Measurements from ENCODE around the gene NDUFAF8.

NDUFAF8 gene

DNA sequence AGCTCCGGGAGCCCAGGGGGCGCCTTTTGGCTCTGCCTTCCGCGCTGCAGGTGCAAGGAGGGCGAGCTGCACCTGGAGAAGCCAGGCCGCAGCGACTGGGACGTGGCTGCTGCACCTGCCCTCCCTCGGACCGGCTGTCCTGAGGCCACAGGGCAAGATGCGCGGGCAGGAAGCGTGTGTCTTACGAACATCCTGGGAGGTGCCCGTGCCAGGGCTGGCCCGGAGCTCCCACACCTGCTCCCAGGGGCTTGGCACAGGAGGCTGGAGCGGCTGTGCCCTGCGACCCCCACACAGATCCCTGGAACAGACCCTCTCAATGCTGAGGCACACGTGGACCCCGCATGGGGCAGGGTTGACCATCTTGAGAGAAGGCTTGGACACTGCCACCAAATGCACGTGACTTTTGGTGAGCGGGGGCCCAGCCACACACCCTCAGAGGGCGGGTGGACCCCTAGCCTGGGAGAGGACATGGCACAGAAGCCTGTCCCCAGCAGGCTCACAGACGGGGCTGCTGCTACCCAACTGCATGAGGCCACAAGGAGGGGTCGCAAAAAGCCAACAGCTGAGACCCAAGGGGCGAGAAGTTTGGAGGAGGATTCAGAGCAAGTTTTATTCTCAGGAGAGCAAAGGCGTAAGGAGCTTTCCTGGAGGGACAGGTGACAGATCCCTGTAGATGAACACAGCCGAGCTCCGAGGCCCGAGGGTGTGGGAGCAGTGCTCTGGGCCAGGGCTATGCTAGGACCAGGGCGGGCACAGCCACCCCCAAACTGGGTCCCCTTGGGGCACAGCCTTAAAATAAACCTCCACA, 11.4 kb downstream of the NDUFAF8 start:
- H3K27me3 ChIP-seq (ENCODE audit: control insufficient read depth in 5 of 5, insufficient read depth in 4 of 5, low read length in 5 of 5): no peaks in the 10 kb centered on the region
- H3K9ac ChIP-seq (ENCODE audit: low read length in 5 of 5): no peak overlapping the region
- H3K4me1 ChIP-seq (ENCODE audit: control insufficient read depth in 5 of 5, insufficient read depth in 5 of 5, low read length in 5 of 5): peaks cover 2 to 13% (median 9%) of the 10 kb centered on the region in 5 donors
- no peaks in the 10 kb centered on the region for H3K9me3 ChIP-seq (ENCODE audit: control insufficient read depth in 5 of 5, low read length in 5 of 5)
- no peak overlapping the region for H3K4me3 ChIP-seq (ENCODE audit: low read depth in 1 of 5, low read length in 5 of 5)
- H3K27ac ChIP-seq (ENCODE audit: low read depth, low read length): no peak overlapping the region
- peaks cover 0 to 50% (median 37%) of the 10 kb centered on the region in 5 donors for H3K36me3 ChIP-seq (ENCODE audit: control insufficient read depth in 5 of 5, insufficient read depth in 5 of 5, low read length in 5 of 5)

DNA sequence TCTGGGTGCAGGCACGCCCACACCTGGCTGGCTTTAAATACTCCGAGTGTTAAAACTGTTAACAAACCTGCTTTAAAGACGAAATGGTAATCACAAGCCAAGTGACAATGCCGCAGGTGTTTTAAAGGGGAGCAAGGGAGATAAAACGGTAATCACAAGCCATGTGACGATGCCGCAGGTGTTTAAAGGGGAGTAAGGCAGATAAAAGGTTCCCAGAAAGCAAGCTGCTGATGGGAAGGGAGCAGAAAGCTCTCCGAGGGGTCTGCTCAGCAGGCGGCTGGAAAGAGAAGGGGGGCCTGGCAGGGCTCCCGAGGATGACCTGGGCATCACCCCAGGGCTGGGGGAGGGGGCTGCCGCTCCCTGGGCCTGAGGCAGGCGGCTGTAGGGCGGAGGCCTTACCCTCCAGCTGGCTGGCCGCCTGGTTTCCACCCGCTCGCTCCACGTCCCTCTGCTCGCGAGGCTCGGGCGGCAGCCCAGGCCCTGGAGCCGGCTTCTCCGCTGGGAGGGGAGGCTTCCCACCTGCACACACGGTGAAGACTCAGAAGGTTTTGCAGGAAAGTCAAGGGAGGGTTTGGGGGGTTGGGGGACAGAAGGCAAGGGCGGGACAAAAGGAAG, 12.1 kb downstream of the NDUFAF8 start:
- H3K36me3 ChIP-seq (ENCODE audit: control insufficient read depth in 5 of 5, insufficient read depth in 5 of 5, low read length in 5 of 5): peaks cover 0 to 52% (median 37%) of the 10 kb centered on the region in 5 donors
- H3K4me1 ChIP-seq (ENCODE audit: control insufficient read depth in 5 of 5, insufficient read depth in 5 of 5, low read length in 5 of 5): peaks cover 2 to 17% (median 10%) of the 10 kb centered on the region in 5 donors
- H3K9ac ChIP-seq (ENCODE audit: low read length in 5 of 5): no peak overlapping the region
- H3K4me3 ChIP-seq (ENCODE audit: low read depth in 1 of 5, low read length in 5 of 5): no peak overlapping the region
- no peaks in the 10 kb centered on the region for H3K27me3 ChIP-seq (ENCODE audit: control insufficient read depth in 5 of 5, insufficient read depth in 4 of 5, low read length in 5 of 5)
- H3K9me3 ChIP-seq (ENCODE audit: control insufficient read depth in 5 of 5, low read length in 5 of 5): no peaks in the 10 kb centered on the region
- H3K27ac ChIP-seq (ENCODE audit: low read depth, low read length): no peak overlapping the region

DNA sequence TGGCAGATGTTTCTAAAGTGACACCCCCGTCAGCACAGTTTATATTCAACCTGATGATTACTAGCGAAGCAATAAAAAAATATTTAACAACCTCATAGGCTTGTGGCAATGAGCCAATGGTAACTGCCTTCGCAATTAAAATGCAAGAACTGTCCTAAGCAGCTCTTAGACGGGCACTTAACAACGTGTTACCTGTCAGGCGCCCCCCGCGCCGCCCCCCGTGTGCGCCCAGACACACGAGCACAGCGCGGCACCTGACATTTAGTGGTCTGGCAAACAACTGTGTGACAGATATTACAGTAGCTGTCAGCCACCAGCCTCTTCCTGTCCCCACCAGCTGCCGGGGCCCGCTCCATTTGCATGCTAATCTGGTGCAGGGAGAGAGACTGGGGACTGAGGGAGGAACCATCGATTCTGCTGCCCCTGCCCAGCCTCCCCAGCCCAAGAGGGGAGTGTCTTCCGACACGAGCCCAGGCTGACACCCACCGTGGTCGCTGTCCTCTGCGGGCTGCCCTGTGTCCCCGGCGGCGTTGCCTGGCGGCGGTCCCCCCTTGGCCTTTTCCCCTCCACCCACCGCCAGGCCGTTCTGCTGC, 12.7 kb downstream of the NDUFAF8 start:
- Histone ChIP-seq H3K36me3 (ENCODE audit: control insufficient read depth in 5 of 5, insufficient read depth in 5 of 5, low read length in 5 of 5) (peaks cover 0 to 50% (median 38%) of the 10 kb centered on the region in 5 donors), H3K9me3 (ENCODE audit: control insufficient read depth in 5 of 5, low read length in 5 of 5) (no peaks in the 10 kb centered on the region), H3K27me3 (ENCODE audit: control insufficient read depth in 5 of 5, insufficient read depth in 4 of 5, low read length in 5 of 5) (no peaks in the 10 kb centered on the region), H3K9ac (ENCODE audit: low read length in 5 of 5) (no peak overlapping the region), H3K27ac (ENCODE audit: low read depth, low read length) (no peak overlapping the region), H3K4me3 (ENCODE audit: low read depth in 1 of 5, low read length in 5 of 5) (no peak overlapping the region), H3K4me1 (ENCODE audit: control insufficient read depth in 5 of 5, insufficient read depth in 5 of 5, low read length in 5 of 5) (peaks cover 2 to 18% (median 10%) of the 10 kb centered on the region in 5 donors)

DNA sequence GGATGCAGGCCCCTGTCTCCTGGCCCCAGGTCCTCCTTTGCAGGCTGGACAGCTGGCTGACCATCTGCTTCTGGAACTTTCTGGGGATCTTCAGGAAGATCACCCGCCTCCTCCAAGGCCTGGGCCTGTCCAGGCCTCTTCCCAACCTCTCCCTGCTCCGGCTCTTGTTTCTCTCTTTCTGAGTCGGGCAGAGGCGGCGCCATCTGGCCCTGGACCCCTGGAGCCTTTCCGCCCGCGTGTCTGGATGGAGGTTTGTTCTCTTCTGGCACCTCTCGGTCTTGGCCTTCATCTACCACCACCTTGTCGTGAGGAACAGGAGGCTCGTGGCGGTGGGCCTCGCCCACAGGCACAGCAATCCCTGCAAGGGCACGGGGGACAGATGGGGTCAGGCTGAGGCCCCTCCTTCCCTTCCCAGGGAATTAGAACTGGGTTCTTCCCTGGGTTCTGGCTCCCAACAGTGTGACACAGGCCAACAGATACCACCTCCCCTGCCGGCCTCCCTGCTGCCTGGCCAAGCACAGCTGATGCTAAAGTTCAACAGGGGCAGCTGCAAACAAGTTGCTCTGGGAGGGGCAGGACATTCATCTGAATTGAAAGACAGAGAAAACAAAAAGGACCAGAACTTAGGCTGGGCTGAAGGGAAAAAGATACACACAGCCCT, 13.3 kb downstream of the NDUFAF8 start:
- peaks cover 2 to 21% (median 10%) of the 10 kb centered on the region in 5 donors for H3K4me1 ChIP-seq (ENCODE audit: control insufficient read depth in 5 of 5, insufficient read depth in 5 of 5, low read length in 5 of 5)
- no peaks in the 10 kb centered on the region for H3K27me3 ChIP-seq (ENCODE audit: control insufficient read depth in 5 of 5, insufficient read depth in 4 of 5, low read length in 5 of 5)
- no peak overlapping the region for H3K27ac ChIP-seq (ENCODE audit: low read depth, low read length)
- no peak overlapping the region for H3K9ac ChIP-seq (ENCODE audit: low read length in 5 of 5)
- H3K9me3 ChIP-seq (ENCODE audit: control insufficient read depth in 5 of 5, low read length in 5 of 5): no peaks in the 10 kb centered on the region
- no peak overlapping the region for H3K4me3 ChIP-seq (ENCODE audit: low read depth in 1 of 5, low read length in 5 of 5)
- H3K36me3 ChIP-seq (ENCODE audit: control insufficient read depth in 5 of 5, insufficient read depth in 5 of 5, low read length in 5 of 5): peaks cover 0 to 53% (median 41%) of the 10 kb centered on the region in 5 donors

DNA sequence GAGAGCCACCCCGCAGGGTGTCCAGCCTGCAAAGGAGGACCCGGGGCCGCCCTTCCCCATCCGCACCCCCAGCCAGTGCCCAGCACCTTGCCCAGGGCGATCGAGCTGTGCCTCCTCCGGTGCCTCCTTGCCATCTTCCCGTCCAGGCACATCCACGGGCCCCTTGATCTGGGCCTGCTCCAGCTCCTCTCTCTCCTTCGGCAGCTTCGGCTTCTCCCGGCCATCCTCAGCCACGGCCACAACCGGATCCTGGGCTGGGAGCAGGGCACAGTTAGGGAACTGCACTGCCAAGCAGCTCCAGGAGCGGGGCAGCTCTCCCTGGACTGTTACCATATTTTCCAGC, 13.8 kb downstream of the NDUFAF8 start:
- no peak overlapping the region for H3K9ac ChIP-seq (ENCODE audit: low read length in 5 of 5)

DNA sequence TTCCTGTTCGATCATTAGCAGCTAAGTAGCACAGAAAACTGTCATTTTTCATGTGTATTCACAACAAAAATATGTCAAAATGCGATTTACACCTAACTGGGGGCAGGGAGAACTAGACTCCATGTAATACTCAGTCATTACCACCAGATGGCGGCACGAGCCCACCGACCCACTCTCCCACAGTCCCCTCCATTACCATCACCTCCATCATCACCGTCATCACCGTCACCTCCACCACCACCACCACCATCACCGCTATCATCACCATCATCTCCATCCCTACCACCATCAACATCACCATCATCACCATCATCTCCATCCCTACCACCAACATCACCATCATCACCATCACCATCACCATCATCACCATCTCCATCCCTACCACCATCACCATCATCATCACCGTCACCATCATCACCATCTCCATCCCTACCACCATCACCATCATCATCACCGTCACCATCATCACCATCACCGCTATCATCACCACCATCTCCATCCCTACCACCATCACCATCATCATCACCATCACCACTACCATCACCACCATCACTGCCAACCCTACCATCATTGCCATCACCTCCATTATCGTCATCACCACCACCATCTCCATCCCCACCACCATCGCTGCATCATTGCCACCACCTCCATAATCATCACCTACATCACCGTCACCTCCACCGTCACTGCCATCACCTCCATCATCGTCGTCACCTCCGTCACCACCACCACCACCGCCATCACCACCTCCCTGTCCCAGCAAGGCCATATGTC, 14.4 kb downstream of the NDUFAF8 start:
- no peaks in the 10 kb centered on the region for H3K9me3 ChIP-seq (ENCODE audit: control insufficient read depth in 5 of 5, low read length in 5 of 5)
- H3K9ac ChIP-seq (ENCODE audit: low read length in 5 of 5): no peak overlapping the region
- H3K27ac ChIP-seq (ENCODE audit: low read depth, low read length): no peak overlapping the region
- peaks cover 0 to 61% (median 48%) of the 10 kb centered on the region in 5 donors for H3K36me3 ChIP-seq (ENCODE audit: control insufficient read depth in 5 of 5, insufficient read depth in 5 of 5, low read length in 5 of 5)
- peaks cover 2 to 21% (median 10%) of the 10 kb centered on the region in 5 donors for H3K4me1 ChIP-seq (ENCODE audit: control insufficient read depth in 5 of 5, insufficient read depth in 5 of 5, low read length in 5 of 5)
- H3K27me3 ChIP-seq (ENCODE audit: control insufficient read depth in 5 of 5, insufficient read depth in 4 of 5, low read length in 5 of 5): no peaks in the 10 kb centered on the region
- no peak overlapping the region for H3K4me3 ChIP-seq (ENCODE audit: low read depth in 1 of 5, low read length in 5 of 5)

More for the DNA sequence above, 13.8 kb downstream of the NDUFAF8 start:
- no peak overlapping the region for H3K4me3 ChIP-seq (ENCODE audit: low read depth in 1 of 5, low read length in 5 of 5)
- H3K9me3 ChIP-seq (ENCODE audit: control insufficient read depth in 5 of 5, low read length in 5 of 5): no peaks in the 10 kb centered on the region
- no peaks in the 10 kb centered on the region for H3K27me3 ChIP-seq (ENCODE audit: control insufficient read depth in 5 of 5, insufficient read depth in 4 of 5, low read length in 5 of 5)
- no peak overlapping the region for H3K27ac ChIP-seq (ENCODE audit: low read depth, low read length)
- H3K4me1 ChIP-seq (ENCODE audit: control insufficient read depth in 5 of 5, insufficient read depth in 5 of 5, low read length in 5 of 5): peaks cover 2 to 21% (median 10%) of the 10 kb centered on the region in 5 donors
- peaks cover 0 to 58% (median 43%) of the 10 kb centered on the region in 5 donors for H3K36me3 ChIP-seq (ENCODE audit: control insufficient read depth in 5 of 5, insufficient read depth in 5 of 5, low read length in 5 of 5)

DNA sequence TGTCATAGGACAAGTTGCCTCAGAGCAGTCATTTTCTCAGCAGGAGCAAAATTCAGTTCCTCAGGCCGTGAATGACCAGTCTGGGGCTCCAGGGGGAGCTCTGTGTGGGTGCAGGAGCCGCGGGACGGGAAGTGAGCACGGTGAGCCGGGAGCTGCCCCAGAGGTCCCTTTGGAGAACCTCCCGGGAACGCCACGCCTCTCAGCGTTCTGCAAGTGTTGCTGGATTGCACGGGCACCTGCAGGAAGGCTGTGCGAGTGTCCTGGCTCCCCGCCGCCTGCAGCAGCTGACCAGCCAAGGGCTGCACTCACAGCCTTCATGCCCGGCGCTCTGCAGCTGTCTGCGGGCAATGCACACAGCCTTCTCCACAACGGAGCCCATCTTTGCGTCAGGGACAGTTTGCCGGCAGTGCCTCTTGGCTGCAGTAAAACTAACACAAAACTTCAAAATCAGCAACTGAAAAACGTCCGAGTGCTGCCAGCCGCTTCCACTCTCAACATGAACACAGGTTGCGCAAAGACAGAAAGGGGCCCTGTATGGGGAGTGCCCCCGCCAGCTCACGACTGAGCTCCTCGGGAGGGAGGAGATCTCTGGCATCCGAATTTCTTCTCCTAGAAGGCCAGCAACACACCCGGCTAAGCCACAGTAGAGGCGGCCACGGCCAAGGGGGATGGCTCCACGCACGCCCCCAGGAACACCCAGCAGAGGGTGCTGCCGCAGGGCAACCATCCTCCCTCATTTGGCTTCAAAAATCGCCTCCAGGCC, 16.0 kb downstream of the NDUFAF8 start:
- H3K4me3 ChIP-seq (ENCODE audit: low read depth in 1 of 5, low read length in 5 of 5): no peak overlapping the region
- H3K4me1 ChIP-seq (ENCODE audit: control insufficient read depth in 5 of 5, insufficient read depth in 5 of 5, low read length in 5 of 5): peaks cover 2 to 21% (median 10%) of the 10 kb centered on the region in 5 donors
- H3K9me3 ChIP-seq (ENCODE audit: control insufficient read depth in 5 of 5, low read length in 5 of 5): no peaks in the 10 kb centered on the region
- H3K9ac ChIP-seq (ENCODE audit: low read length in 5 of 5): no peak overlapping the region
- no peak overlapping the region for H3K27ac ChIP-seq (ENCODE audit: low read depth, low read length)
- peaks cover 0 to 64% (median 55%) of the 10 kb centered on the region in 5 donors for H3K36me3 ChIP-seq (ENCODE audit: control insufficient read depth in 5 of 5, insufficient read depth in 5 of 5, low read length in 5 of 5)
- H3K27me3 ChIP-seq (ENCODE audit: control insufficient read depth in 5 of 5, insufficient read depth in 4 of 5, low read length in 5 of 5): no peaks in the 10 kb centered on the region

DNA sequence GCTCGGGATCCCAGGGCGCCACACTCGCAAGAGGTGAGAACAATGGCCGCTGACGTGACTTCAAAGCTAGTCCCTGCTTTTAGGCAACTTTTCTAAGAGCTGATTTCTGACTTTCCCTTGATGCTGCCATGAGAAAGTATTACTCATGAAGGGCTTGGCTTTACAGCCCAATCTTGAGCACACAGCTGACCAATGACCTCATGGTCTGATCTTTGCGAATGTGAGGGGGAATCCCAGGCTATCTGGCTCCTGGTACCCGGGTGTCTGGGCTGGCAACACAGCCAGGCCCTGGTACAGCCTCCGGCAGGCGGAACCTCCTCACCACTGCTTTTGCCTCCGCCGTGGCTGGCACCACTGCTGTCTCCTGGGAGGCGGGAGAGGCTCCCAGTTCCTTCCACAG, 17.5 kb downstream of the NDUFAF8 start:
- Histone ChIP-seq H3K36me3 (ENCODE audit: control insufficient read depth in 5 of 5, insufficient read depth in 5 of 5, low read length in 5 of 5) (peaks cover 0 to 64% (median 56%) of the 10 kb centered on the region in 5 donors), H3K27me3 (ENCODE audit: control insufficient read depth in 5 of 5, insufficient read depth in 4 of 5, low read length in 5 of 5) (no peaks in the 10 kb centered on the region), H3K9ac (ENCODE audit: low read length in 5 of 5) (no peak overlapping the region), H3K27ac (ENCODE audit: low read depth, low read length) (no peak overlapping the region), H3K9me3 (ENCODE audit: control insufficient read depth in 5 of 5, low read length in 5 of 5) (no peaks in the 10 kb centered on the region), H3K4me1 (ENCODE audit: control insufficient read depth in 5 of 5, insufficient read depth in 5 of 5, low read length in 5 of 5) (peaks cover 2 to 21% (median 10%) of the 10 kb centered on the region in 5 donors), H3K4me3 (ENCODE audit: low read depth in 1 of 5, low read length in 5 of 5) (no peak overlapping the region)

DNA sequence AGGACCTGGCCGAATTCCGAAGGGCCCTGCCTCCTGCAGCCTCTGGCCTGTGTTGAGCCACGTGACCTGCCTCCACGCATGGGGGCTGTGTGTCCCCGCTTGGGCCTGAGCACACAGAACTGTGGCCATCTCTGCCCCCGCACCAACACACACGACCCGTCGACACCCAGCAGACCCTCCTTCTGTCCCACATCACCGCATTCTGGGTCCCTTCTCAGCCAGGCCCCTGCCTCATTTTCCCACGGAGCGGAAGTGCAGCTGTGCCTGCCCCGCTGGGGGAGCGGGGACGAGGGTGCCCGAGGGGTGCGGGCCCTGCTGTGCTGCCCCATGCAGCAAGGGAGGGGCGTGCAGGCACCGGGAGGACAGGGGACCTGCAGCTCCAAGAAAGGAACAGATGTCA, 18.4 kb downstream of the NDUFAF8 start:
- Histone ChIP-seq H3K4me1 (ENCODE audit: control insufficient read depth in 5 of 5, insufficient read depth in 5 of 5, low read length in 5 of 5) (peaks cover 2 to 21% (median 10%) of the 10 kb centered on the region in 5 donors), H3K4me3 (ENCODE audit: low read depth in 1 of 5, low read length in 5 of 5) (no peak overlapping the region), H3K36me3 (ENCODE audit: control insufficient read depth in 5 of 5, insufficient read depth in 5 of 5, low read length in 5 of 5) (peaks cover 0 to 64% (median 55%) of the 10 kb centered on the region in 5 donors), H3K9ac (ENCODE audit: low read length in 5 of 5) (no peak overlapping the region), H3K9me3 (ENCODE audit: control insufficient read depth in 5 of 5, low read length in 5 of 5) (no peaks in the 10 kb centered on the region), H3K27me3 (ENCODE audit: control insufficient read depth in 5 of 5, insufficient read depth in 4 of 5, low read length in 5 of 5) (no peaks in the 10 kb centered on the region), H3K27ac (ENCODE audit: low read depth, low read length) (no peak overlapping the region)

Data from subcutaneous abdominal adipose tissue (tissue), 5 donors.